ENCODE data around the gene CPEB1.

CPEB1 gene

GRCh38 chr15:82532991-82533481 is 114.1 kb downstream of the CPEB1 start:
- TF ChIP-seq SIN3A (IDR thresholded peaks at IDR 0.05; ENCODE audit: borderline replicate concordance, insufficient read depth, low read length), result no peak

GRCh38 chr15:82532383-82532990 is 114.7 kb downstream of the CPEB1 start:
- no peak for TF ChIP-seq TAF1 (IDR thresholded peaks at IDR 0.05; ENCODE audit: borderline replicate concordance, insufficient read depth, low read length)
- TF ChIP-seq FOXP2 (optimal IDR thresholded peaks at IDR 0.05; ENCODE audit: borderline replicate concordance, extremely low read depth, extremely low read length, insufficient read depth), result no peak
- TF ChIP-seq POLR2AphosphoS5 (IDR thresholded peaks at IDR 0.05; ENCODE audit: low read depth, low read length), result no peak
- TF ChIP-seq SIN3A (IDR thresholded peaks at IDR 0.05; ENCODE audit: borderline replicate concordance, insufficient read depth, low read length), result no peak
- no peak for TF ChIP-seq REST (IDR thresholded peaks at IDR 0.05; ENCODE audit: insufficient read depth in 1 of 2, low read depth in 2 of 2, low read length in 2 of 2)

DNA sequence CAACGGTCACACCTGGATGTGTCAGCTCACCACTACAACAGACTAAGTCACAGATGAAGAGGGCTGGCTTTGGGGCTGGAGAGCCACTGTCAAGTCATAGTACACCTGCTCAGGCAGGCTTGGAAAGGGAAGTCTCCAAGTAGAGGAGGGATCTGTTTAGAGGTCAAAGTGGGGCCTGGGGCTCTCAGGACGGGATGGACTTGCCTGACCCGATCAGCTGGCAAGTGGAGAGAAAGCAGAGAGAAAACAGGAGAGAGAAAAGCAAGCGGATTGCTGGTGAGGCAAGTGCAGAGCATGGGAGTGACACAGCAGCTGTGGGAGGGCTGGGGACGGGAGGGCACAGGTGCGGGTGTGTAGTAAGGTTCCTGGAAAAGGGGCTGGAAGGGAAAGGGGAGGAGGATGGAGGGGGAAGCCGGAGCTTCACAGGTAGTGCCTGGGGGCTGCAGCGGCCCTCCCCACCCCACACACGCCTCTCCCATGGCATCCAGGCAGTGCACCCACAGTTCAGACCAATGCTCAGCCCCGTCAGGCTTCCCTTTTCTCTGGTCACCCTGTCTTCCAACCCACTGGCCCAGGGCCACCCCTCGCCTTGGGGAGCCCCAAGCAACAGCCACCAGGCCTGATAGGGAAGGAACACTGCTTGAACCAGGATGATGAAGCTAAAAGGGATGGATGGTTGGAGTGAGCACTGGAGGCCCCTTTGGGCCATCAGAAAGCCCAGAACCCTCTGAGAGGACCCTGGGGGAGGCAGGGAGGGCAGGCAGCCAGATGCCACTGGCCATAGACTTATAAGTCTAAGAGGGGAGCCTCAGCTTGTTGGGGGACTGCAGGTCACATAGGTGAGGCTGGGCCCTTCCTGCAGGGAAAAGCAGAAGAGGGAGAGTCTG is 115.4 kb downstream of the CPEB1 start:
- TF ChIP-seq SIN3A (IDR thresholded peaks at IDR 0.05; ENCODE audit: borderline replicate concordance, insufficient read depth, low read length), result no peak
- TF ChIP-seq FOXP2 (optimal IDR thresholded peaks at IDR 0.05; ENCODE audit: borderline replicate concordance, extremely low read depth, extremely low read length, insufficient read depth), result no peak
- TF ChIP-seq POLR2AphosphoS5 (IDR thresholded peaks at IDR 0.05; ENCODE audit: low read depth, low read length), result no peak
- no peak for TF ChIP-seq TAF1 (IDR thresholded peaks at IDR 0.05; ENCODE audit: borderline replicate concordance, insufficient read depth, low read length)
- no peak for TF ChIP-seq REST (IDR thresholded peaks at IDR 0.05; ENCODE audit: insufficient read depth in 1 of 2, low read depth in 2 of 2, low read length in 2 of 2)

GRCh38 chr15:82530606-82531379 is 116.4 kb downstream of the CPEB1 start:
- TF ChIP-seq TAF1 (IDR thresholded peaks at IDR 0.05; ENCODE audit: borderline replicate concordance, insufficient read depth, low read length) (no peak), POLR2AphosphoS5 (IDR thresholded peaks at IDR 0.05; ENCODE audit: low read depth, low read length) (no peak), REST (IDR thresholded peaks at IDR 0.05; ENCODE audit: insufficient read depth in 1 of 2, low read depth in 2 of 2, low read length in 2 of 2) (no peak), FOXP2 (optimal IDR thresholded peaks at IDR 0.05; ENCODE audit: borderline replicate concordance, extremely low read depth, extremely low read length, insufficient read depth) (no peak), SIN3A (IDR thresholded peaks at IDR 0.05; ENCODE audit: borderline replicate concordance, insufficient read depth, low read length) (no peak)

DNA sequence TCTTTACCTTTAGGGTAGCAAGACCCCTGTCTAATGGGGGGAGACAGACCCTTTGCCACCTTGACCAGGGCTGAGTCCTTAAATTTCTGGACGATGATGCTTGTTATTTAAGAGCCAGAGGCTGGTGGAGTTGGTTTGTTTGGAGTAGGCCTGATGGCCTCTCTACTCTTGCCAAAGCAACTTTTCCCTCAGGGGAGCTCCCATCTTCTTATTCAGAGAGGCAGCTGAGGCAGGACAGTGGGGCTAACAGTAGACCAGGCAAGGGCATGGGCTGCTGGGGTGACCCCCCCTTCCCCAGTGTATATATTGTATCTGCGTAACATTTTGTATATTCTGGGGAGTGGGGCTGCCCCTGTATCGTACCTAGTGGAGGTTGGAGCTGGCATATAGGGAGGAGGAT is 117.2 kb downstream of the CPEB1 start:
- TF ChIP-seq TAF1 (IDR thresholded peaks at IDR 0.05; ENCODE audit: borderline replicate concordance, insufficient read depth, low read length) (no peak), POLR2AphosphoS5 (IDR thresholded peaks at IDR 0.05; ENCODE audit: low read depth, low read length) (no peak), REST (IDR thresholded peaks at IDR 0.05; ENCODE audit: insufficient read depth in 1 of 2, low read depth in 2 of 2, low read length in 2 of 2) (no peak), SIN3A (IDR thresholded peaks at IDR 0.05; ENCODE audit: borderline replicate concordance, insufficient read depth, low read length) (no peak), FOXP2 (optimal IDR thresholded peaks at IDR 0.05; ENCODE audit: borderline replicate concordance, extremely low read depth, extremely low read length, insufficient read depth) (no peak)

Data from PFSK-1 (cell line).